NK-92 (cell line): ENCODE results near the gene ZNF710.

Source experiments
- DNase-seq: peaks from one replicate; lab custom pipeline; 2025; ENCODE audit not compliant: unreplicated experiment; lab: John Stamatoyannopoulos, UW

Gene ZNF710

DNA sequence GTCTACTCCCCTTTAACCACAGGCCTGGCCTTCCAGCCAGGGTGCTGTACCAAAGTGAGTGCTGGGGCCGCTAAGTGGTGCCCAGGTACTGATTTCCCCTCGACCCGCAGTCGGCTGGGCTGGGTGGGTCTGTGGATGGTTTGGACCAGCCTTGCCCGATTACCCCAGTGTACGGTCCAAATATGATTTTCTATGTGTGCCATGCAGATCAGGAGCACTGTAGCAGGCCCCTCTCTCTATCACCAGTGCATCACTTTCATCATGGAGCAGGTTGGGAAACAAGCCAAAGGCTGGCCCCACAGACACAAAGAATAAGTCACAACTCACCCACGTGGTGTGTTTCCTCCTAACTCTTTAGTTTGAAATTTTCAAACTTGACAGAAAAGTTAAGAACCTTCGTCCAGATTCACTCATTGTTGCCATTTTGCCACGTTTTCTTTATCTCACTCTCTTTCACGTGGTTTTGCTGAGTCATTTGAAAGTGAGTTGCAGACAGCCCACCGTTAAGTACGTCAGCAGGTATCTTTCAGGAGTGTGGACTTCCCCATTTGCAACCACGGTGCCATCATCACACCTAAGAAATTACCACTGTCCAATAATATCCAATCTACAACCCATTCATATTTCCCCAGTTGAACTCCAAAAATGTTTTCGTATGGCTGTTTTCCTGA lies 37.0 kb downstream of the ZNF710 start:
- no peak for DNase-seq

DNA sequence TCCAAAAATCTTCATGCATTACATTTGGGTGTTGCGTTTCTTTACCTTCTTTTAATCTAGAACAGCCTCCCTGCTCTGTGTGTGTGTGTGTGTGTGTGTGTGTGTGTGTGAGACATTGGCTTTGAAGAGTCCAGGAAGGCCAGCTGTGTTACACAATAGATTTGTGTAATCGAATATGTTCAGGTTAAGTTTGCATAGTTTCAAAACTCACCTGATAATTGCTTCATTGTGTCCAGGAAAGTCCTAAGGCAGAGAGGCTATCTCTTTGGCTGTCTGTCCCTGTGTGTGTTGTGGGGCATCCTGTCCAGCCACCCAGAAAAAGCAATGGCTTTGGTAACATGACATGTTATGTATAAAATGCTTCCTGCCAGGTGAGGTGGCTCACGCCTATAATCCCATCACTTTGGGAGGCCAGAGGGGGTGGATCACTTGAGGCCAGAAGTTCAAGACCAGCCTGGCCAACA lies 37.5 kb downstream of the ZNF710 start:
- DNase-seq = no peak

- no peak for DNase-seq
Observed at GRCh38 chr15:90039996-90040395, 38.9 kb downstream of the ZNF710 start.

GRCh38 chr15:90040618-90041017 lies 39.5 kb downstream of the ZNF710 start:
- no peak for DNase-seq

- DNase-seq = no peak
Observed at GRCh38 chr15:90042356-90042755, 41.2 kb downstream of the ZNF710 start.

DNA sequence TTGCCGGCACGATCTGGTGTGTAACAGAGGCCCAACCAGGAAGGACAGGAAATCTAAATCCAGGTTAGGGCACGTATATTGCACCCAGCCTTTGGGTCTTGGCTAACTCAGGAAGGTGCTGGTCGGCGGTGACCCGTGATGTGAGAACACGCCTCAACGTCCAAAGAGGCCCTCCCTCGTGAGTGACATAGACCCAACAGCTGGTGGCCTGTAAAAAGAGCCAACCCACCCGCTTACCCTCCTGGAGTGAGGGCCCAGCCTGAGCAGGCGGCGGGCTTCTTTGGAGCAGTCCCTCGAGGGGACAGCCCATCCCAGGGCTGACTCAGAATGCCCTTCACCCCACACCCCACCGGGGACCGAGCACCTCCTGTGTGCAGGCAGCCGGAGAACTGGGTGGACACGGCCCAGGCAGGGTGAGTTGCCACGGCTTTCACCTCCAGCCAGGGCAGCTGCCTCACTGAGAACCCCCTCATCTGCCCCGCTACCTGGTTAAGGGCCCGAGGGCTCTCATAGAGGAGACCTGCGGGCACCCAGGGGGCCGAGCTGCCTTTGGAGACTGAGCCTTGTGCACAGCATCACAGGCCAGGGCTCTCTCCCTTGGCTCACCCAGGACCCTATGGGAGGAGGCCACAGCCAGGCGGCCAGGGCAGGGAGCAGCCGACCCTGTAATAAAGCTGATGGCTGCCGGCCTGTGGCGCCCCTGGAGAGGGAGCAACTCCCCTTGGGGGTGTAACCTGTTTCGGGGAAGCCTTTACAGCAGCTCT lies 41.8 kb downstream of the ZNF710 start:
- no peak for DNase-seq

DNA sequence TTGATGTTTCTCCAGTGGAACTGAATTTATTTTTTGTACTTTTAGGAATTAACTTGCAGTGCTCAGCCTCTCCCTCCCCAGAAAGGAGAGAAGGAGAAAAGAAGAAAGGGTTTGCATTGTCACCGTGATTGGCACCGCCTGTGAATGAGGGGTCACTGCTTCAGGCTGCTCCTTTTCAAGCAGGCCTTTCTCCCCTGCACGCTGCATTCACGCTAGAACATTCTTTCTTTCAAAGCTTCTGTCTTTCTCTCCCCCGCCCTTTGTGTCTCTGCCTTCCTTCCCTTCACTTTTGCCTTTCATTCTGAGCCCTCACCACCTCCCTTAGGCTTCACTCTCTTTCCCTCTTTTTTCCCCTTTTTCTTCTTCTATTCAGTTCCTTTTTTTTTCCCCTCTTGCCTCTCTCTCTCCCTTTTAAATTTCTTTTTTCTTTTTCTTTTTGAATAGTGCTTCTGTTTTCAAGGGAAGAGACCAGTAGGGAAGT lies 42.4 kb downstream of the ZNF710 start:
- no peak for DNase-seq

DNA sequence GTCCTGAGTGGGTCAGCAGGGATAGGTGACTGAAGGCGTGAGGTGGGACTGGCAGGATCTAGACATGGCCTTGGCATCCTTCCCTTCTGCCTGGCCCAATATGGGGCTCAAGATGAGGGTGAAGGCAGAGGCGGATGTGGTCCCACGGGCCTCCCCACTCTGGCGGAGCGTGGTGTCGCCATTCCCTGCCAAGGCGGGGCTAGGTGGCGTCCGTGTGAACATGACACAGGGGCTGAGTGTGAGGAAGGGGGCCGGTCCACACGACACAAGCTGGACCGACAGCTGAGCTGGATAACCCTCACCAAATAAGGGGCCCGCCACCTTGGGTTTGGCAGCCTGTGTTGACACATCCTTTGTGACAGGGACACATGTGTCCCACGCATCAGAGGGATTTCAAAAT lies 43.1 kb downstream of the ZNF710 start:
- no peak for DNase-seq

GRCh38 chr15:90044916-90045371 lies 43.8 kb downstream of the ZNF710 start:
- no peak for DNase-seq

DNA sequence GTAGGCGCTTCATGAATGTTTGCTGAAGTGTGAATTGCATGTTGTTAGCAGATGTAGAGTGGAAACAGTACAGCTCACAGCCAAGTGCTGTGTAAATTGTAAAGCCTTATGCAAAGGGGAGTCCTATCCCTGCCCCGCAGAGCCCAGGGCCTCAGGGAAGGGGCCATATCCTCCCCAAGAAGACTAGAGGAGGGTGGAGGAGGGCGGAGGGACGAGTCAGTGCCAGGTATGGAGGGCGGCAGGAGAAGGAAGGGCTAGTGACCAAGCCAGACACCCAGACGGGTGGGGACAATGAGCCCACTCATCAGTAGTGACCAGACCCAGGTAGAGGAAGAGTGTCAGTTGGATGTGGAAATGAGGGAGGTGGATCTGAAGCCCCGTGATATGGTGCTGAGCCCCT lies 45.2 kb downstream of the ZNF710 start:
- no peak for DNase-seq

DNA sequence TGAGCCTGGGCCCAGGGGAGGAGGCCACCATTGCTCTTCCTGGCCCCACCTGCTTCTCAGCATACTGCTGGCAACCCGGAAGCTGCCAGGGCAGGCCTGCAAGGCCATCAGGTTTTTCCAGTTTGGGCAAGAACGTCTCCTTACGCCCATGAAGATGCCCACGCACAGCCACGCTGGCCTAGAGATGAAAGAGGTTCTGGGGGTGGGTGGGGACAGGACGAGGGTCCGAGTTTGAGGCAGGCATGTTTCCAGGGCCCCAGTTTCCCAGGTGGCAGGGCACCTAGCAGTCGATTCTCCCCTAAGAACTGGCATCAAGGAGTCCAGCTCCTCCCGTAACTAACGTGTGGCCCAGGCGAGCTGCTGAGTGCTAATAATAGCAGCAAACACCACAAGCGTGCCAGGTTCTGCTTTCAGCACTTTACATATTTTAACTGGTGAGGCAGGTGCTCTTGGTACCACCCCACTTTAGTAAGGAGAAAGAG lies 45.8 kb downstream of the ZNF710 start:
- no peak for DNase-seq

- no peak for DNase-seq
Observed at GRCh38 chr15:90047956-90048575, 46.9 kb downstream of the ZNF710 start.

DNA sequence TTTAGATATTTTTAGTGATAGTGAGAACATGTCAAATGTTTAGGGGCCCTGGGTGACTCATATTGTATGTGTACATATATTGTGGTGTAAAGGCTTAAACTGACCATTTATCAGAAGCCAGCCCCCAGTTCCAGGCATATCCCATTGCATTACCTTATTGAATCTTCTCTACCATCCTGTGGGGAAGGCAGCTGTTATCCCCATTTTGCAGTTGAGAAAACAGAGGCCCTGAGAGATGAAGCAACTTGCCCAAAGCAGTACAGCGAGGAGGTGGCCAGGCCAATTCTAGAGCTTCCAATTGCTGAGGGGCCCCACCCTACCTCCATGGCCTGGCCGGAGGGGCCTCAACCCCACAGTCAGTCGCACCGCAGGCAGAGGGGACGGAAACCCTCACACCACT lies 47.9 kb downstream of the ZNF710 start:
- DNase-seq = no peak

GRCh38 chr15:90049666-90050604 lies 48.8 kb downstream of the ZNF710 start:
- no peak for DNase-seq

DNA sequence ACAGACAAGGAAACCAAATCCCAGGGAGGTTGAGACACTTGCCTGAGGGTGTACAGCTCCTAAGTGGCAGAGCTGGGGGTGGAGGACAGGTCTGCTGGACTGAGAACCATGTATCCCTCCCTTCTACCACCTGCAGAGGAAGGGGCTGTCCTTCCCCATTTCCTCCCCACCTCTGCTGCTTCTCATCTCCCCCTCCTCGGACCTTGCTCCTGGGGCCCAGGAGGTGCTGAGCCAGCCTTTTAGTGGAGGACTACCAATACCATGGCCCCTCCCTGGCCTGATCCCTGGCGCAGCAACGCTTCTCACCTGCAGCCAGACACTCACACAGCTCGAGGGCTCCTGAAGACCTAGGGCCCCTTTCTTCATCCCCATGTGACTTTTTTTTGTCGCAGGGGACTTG lies 50.8 kb downstream of the ZNF710 start:
- no peak for DNase-seq

GRCh38 chr15:90053685-90054466 lies 52.8 kb downstream of the ZNF710 start:
- no peak for DNase-seq

GRCh38 chr15:90054618-90055097 lies 53.5 kb downstream of the ZNF710 start:
- DNase-seq = no peak

GRCh38 chr15:90055182-90055581 lies 54.1 kb downstream of the ZNF710 start:
- no peak for DNase-seq

DNA sequence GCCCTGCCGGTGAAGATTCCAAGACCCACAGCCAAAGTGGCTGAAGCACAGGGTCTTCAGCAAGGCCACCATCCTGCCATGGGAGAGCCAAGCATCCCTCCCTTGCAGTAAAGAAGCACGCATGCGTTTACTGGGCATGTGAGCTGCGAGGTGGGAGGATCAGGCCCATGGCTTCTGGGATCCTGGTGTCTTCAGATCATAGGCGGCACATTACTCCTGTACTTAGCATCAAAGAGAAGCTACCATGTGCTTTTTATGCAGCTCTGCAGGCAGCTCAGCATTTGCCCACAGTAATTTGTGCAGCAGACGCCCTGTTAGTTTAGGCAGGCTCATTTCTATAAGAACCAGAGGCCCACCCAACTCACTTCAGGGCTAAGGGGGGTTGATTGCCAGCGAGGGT lies 55.4 kb downstream of the ZNF710 start:
- DNase-seq = no peak

DNA sequence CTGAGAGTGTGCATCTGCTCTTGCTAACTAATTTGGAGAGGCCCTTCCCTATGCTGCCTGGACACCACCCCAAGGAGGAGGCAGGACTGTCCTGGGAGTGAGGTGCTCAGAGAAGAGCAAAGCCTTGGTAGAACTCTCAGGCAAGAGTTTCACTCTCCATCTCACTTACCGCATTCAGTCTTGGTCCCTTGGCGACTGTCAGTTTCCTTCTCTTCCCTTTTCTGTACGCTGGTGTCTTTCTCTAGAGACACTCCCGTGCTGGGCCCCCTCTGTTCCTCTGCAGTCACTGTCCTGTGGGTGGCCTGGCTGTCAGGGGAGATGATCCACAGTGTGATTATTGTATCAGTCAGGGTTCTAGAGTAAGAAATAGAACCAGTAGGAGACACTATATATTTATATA lies 57.2 kb downstream of the ZNF710 start:
- no peak for DNase-seq
